ENCODE measurements around the gene YARS2. TPM values are rescaled to one million over a fixed set of nuclear protein-coding genes. Genes with fewer than 3 reads are reported as not detected.

YARS2 gene
- total and polyA plus RNA-seq, 9 of the 15 experiments (the other 6 are each of a cell fraction or from before 2014, with no cell fraction given): 15.2 to 40.9 (median 28.7) TPM

- TF ChIP-seq PTTG1 (tag; IDR thresholded peaks at IDR 0.05; ENCODE audit: low read depth) (no peak), ZSCAN29 (IDR thresholded peaks at IDR 0.05) (no peak), NR3C1 (CRISPR knock-in tag; IDR thresholded peaks at IDR 0.05) (no peak), ELF2 (CRISPR knock-in tag; IDR thresholded peaks at IDR 0.05) (no peak), POLR2AphosphoS5 (IDR thresholded peaks at IDR 0.05; ENCODE audit: control insufficient read depth, insufficient read depth, low read depth, low read length) (peak; percentile 88), RBM17 (IDR thresholded peaks at IDR 0.05; ENCODE audit: borderline replicate concordance, low read depth, low read length) (no peak), KHSRP (IDR thresholded peaks at IDR 0.05) (no peak), CC2D1A (IDR thresholded peaks at IDR 0.05) (peak; percentile 41; the same call in 1 of the 2 replicates), E2F4 (CRISPR knock-in tag; IDR thresholded peaks at IDR 0.05; ENCODE audit: low read depth) (no peak), ZBTB1 (CRISPR knock-in tag; IDR thresholded peaks at IDR 0.05; ENCODE audit: borderline replicate concordance, low read depth) (no peak), CBX2 (IDR thresholded peaks at IDR 0.05; ENCODE audit: insufficient read depth, low read length, poor library complexity, severe bottlenecking) (no peak), NR2C1 (IDR thresholded peaks at IDR 0.05) (no peak), NR2C1 (tag; IDR thresholded peaks at IDR 0.05) (no peak), SFPQ (IDR thresholded peaks at IDR 0.05; ENCODE audit: low read depth, low read length) (no peak), JUNB (CRISPR knock-in tag; conservative IDR thresholded peaks at IDR 0.05) (no peak), SRSF3 (IDR thresholded peaks at IDR 0.05; ENCODE audit: insufficient read depth, low read length) (no peak), KDM4B (IDR thresholded peaks at IDR 0.05; ENCODE audit: borderline replicate concordance in 2 of 2, low read depth in 1 of 2) (peak in 1 of 2 experiments; percentile 48; a peak in 1 of 4 replicates), PURB (CRISPR knock-in tag; IDR thresholded peaks at IDR 0.05; ENCODE audit: low read depth) (no peak), SAFB2 (IDR thresholded peaks at IDR 0.05; ENCODE audit: borderline replicate concordance, low read depth, low read length, severe bottlenecking) (no peak), MYBL2 (IDR thresholded peaks at IDR 0.05; ENCODE audit: low read depth) (no peak), MYBL2 (CRISPR knock-in tag; IDR thresholded peaks at IDR 0.05; ENCODE audit: borderline replicate concordance) (no peak)
- TF ChIP-seq, protein P1, sequence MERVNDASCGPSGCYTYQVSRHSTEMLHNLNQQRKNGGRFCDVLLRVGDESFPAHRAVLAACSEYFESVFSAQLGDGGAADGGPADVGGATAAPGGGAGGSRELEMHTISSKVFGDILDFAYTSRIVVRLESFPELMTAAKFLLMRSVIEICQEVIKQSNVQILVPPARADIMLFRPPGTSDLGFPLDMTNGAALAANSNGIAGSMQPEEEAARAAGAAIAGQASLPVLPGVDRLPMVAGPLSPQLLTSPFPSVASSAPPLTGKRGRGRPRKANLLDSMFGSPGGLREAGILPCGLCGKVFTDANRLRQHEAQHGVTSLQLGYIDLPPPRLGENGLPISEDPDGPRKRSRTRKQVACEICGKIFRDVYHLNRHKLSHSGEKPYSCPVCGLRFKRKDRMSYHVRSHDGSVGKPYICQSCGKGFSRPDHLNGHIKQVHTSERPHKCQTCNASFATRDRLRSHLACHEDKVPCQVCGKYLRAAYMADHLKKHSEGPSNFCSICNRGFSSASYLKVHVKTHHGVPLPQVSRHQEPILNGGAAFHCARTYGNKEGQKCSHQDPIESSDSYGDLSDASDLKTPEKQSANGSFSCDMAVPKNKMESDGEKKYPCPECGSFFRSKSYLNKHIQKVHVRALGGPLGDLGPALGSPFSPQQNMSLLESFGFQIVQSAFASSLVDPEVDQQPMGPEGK (CRISPR knock-in tag; IDR thresholded peaks at IDR 0.05; ENCODE audit: borderline replicate concordance): no peak
Observed at GRCh38 chr12:32755654-32756475, at the start of gene YARS2 (continued).

All from K562 (cell line).